Natural killer cell (primary cell): ENCODE measurements around the gene REL. TPM values are rescaled to one million over a fixed set of nuclear protein-coding genes. Genes with fewer than 3 reads are reported as not detected.
A peak's percentile ranks its signal among the peaks of the same experiment; 100 is the strongest.

Experiments
- ATAC-seq, 3 donors: fragments of 150-1000 bp in 2 of 3; fragments of 200-7000 bp in 1 of 3; cut with Tn5 transposase; 1 replicate in 1 of 3; 2 replicates in 2 of 3; pipeline ENCODE4 v1.10.0; 2021; ENCODE audit warnings: mild to moderate bottlenecking in 2 of 3, moderate library complexity in 2 of 3
- DNase-seq, 2 donors: peaks; one replicate each; pipeline versions ENCODE4 v3.0.0 to v3.0.0-alpha.2; 2013 to 2021; ENCODE audit warnings: mixed read lengths in 1 of 2
- H3K27ac ChIP-seq: one replicate; pipeline ENCODE4 v1.5.1; 2013; ENCODE audit warnings: mild to moderate bottlenecking, low read length
- H3K27me3 ChIP-seq: one replicate; pipeline ENCODE4 v1.6.1; 2013; ENCODE audit warnings: low read length; ENCODE audit not compliant: control insufficient read depth, insufficient read depth
- H3K36me3 ChIP-seq: one replicate; pipeline ENCODE4 v1.6.1; 2013; ENCODE audit warnings: low read length; ENCODE audit not compliant: control insufficient read depth, insufficient read depth
- H3K4me1 ChIP-seq: one replicate; pipeline ENCODE4 v1.6.1; 2013; ENCODE audit warnings: low read length; ENCODE audit not compliant: control insufficient read depth, insufficient read depth
- H3K4me3 ChIP-seq: one replicate; pipeline ENCODE4 v1.5.1; 2013; ENCODE audit warnings: low read length
- H3K9me3 ChIP-seq: one replicate; pipeline ENCODE4 v1.6.1; 2013; ENCODE audit warnings: low read length; ENCODE audit not compliant: control insufficient read depth, insufficient read depth
- H3K27ac Mint-ChIP-seq, 2 donors: one replicate each; pipeline ENCODE4 v1.8.0; 2022; ENCODE audit warnings: mild to moderate bottlenecking in 2 of 2, mixed read lengths in 2 of 2, moderate library complexity in 1 of 2
- H3K27me3 Mint-ChIP-seq, 2 donors: one replicate each; pipeline ENCODE4 v1.8.0; 2022; ENCODE audit warnings: low read depth in 2 of 2, mixed read lengths in 2 of 2
- H3K36me3 Mint-ChIP-seq: one replicate; pipeline ENCODE4 v1.8.0; 2022; ENCODE audit warnings: mixed read lengths
- H3K4me1 Mint-ChIP-seq, 2 donors: one replicate each; pipeline ENCODE4 v1.8.0; 2022; ENCODE audit warnings: mixed read lengths in 2 of 2
- H3K4me3 Mint-ChIP-seq: one replicate; pipeline ENCODE4 v1.8.0; 2022; ENCODE audit warnings: mild to moderate bottlenecking, moderate library complexity, mixed read lengths
- H3K9me3 Mint-ChIP-seq, 2 donors: one replicate each; pipeline ENCODE4 v1.8.0; 2022; ENCODE audit warnings: mixed read lengths in 2 of 2
- CTCF ChIP-seq: fragments of 200-600 bp; IDR thresholded peaks from one replicate; pipeline ENCODE4 v1.8.0; 2022; ENCODE audit warnings: antibody characterized with exemption
- WGBS: methylation state at CpG from one replicate; pipeline ENCODE4 v1.1.7; 2013; ENCODE audit warnings: missing lambda C conversion rate; ENCODE audit not compliant: insufficient coverage; 5-methylcytosine and 5-hydroxymethylcytosine counted together
- intact Hi-C: fragments of 100-400 bp; cut with micrococcal nuclease; formaldehyde crosslinking; loops from one replicate; pipeline ENCODE4 v1.14.2; 2022
- total RNA-seq, 4 donors: library from RNA; stranded (reverse); fragments of 120-200 nt in 1 of 4; gene quantifications; one replicate each; pipeline versions ENCODE4 v1.2.3 to v1.2.4, GENCODE V29; 2013 to 2022

The REL gene
- total RNA-seq, 3 donors from 2014 or later (not counting 1 experiment from before 2014, with no cell fraction given) = 128 to 197 (median 178) TPM

DNA sequence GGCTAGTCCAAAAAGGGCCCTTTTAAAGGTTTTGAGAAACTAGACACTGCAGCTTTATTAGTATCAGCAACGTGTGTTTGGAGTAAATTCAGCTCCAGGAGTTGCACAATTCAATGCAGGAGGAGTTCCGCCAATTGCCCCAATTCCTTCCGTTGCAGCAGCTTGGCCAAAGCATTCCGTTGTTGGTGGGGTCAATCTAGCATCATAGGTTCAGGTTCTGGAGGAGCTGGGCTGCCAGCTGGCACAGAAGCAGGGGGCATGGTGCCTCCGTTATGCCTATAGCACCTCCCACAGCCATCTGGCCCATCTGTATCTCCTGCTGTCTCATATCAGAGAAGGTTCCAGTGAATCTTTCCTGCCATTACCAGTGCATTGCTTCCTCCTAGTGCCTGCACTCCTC is 55.4 kb downstream of the REL start:
- H3K4me1 ChIP-seq = peaks cover 10% of the 10 kb centered on the region
- Mint-ChIP-seq H3K36me3 (no peaks in the 10 kb centered on the region), H3K27me3 (no peaks in the 10 kb centered on the region), H3K4me1 (peaks cover 59 to 64% of the 10 kb centered on the region in 2 donors), H3K9me3 (no peaks in the 10 kb centered on the region), H3K4me3 (no peak overlapping the region), H3K27ac (peak overlapping the region in 1 of 2 donors; percentile 71)
- no peak overlapping the region for H3K27ac ChIP-seq
- intact Hi-C loops = no loop called here
- no peak for TF ChIP-seq CTCF
- DNase-seq (no peak), ATAC-seq (no peak)
- WGBS = 95% methylated on average over 5 of the region's 5 CpGs
- peaks cover 10% of the 10 kb centered on the region for H3K36me3 ChIP-seq
- H3K9me3 ChIP-seq = no peaks in the 10 kb centered on the region
- H3K27me3 ChIP-seq = no peaks in the 10 kb centered on the region
- H3K4me3 ChIP-seq = no peak overlapping the region

GRCh38 chr2:60938301-60938700 is 56.9 kb downstream of the REL start:
- H3K4me3 ChIP-seq = no peak overlapping the region
- H3K27me3 ChIP-seq = no peaks in the 10 kb centered on the region
- no peak for ATAC-seq
- intact Hi-C loops = no loop called here
- Mint-ChIP-seq H3K4me3 (no peak overlapping the region), H3K36me3 (no peaks in the 10 kb centered on the region), H3K9me3 (no peaks in the 10 kb centered on the region), H3K27ac (peak overlapping the region in 1 of 2 donors; percentile 71), H3K27me3 (no peaks in the 10 kb centered on the region), H3K4me1 (peaks cover 50 to 57% of the 10 kb centered on the region in 2 donors)
- no peak for DNase-seq
- peaks cover 4% of the 10 kb centered on the region for H3K36me3 ChIP-seq
- peaks cover 10% of the 10 kb centered on the region for H3K4me1 ChIP-seq
- H3K9me3 ChIP-seq = no peaks in the 10 kb centered on the region
- H3K27ac ChIP-seq = no peak overlapping the region
- 100% methylated on average over 7 of the region's 7 CpGs for WGBS
- no peak for TF ChIP-seq CTCF

- intact Hi-C loops = no loop called here
- Histone ChIP-seq H3K36me3 (peaks cover 7% of the 10 kb centered on the region), H3K27me3 (no peaks in the 10 kb centered on the region), H3K4me1 (peaks cover 8% of the 10 kb centered on the region), H3K9me3 (no peaks in the 10 kb centered on the region), H3K27ac (no peak overlapping the region), H3K4me3 (no peak overlapping the region)
- Mint-ChIP-seq H3K36me3 (no peaks in the 10 kb centered on the region), H3K9me3 (no peaks in the 10 kb centered on the region), H3K27me3 (no peaks in the 10 kb centered on the region), H3K4me3 (peak overlapping the region; percentile 25), H3K27ac (peak overlapping the region; percentile 13 to 71), H3K4me1 (peaks cover 39 to 45% of the 10 kb centered on the region in 2 donors)
- WGBS = 35% methylated on average over 2 of the region's 2 CpGs
- TF ChIP-seq CTCF = no peak
- peak in 2 of 3 donors; percentile 36 to 71 for ATAC-seq
- no peak for DNase-seq
Measured at GRCh38 chr2:60939622-60940021, 58.2 kb downstream of the REL start.

- no peak for TF ChIP-seq CTCF
- intact Hi-C loops = no loop called here
- Histone ChIP-seq H3K4me1 (peaks cover 13% of the 10 kb centered on the region), H3K36me3 (peaks cover 7% of the 10 kb centered on the region), H3K4me3 (no peak overlapping the region), H3K9me3 (no peaks in the 10 kb centered on the region), H3K27ac (no peak overlapping the region), H3K27me3 (no peaks in the 10 kb centered on the region)
- no peaks in the 10 kb centered on the region for H3K27me3 Mint-ChIP-seq
- no peak overlapping the region for H3K27ac Mint-ChIP-seq
- 100% methylated on average over 2 of the region's 2 CpGs for WGBS
- ATAC-seq (no peak), DNase-seq (no peak)
- H3K36me3 Mint-ChIP-seq = no peaks in the 10 kb centered on the region
- peaks cover 17 to 27% of the 10 kb centered on the region in 2 donors for H3K4me1 Mint-ChIP-seq
- H3K4me3 Mint-ChIP-seq = no peak overlapping the region
- no peaks in the 10 kb centered on the region for H3K9me3 Mint-ChIP-seq
Measured at GRCh38 chr2:60945341-60945740, 64.0 kb downstream of the REL start.
